GM20431 (cell line): ENCODE results near the gene SYNE2.
"Not testable (repeated sequence)": the region's sequence is repeated elsewhere in the genome, so short reads cannot be mapped to it uniquely, and the experiment has no call there.

Experiments used
- in situ Hi-C: fragments of 300-500 bp; cut with MseI, MboI; formaldehyde crosslinking; loops from one replicate; pipeline ENCODE4 v1.15.0; 2020; ENCODE audit warnings: low sequenced_read_pairs; ENCODE audit not compliant: unreplicated experiment

SYNE2 gene

DNA sequence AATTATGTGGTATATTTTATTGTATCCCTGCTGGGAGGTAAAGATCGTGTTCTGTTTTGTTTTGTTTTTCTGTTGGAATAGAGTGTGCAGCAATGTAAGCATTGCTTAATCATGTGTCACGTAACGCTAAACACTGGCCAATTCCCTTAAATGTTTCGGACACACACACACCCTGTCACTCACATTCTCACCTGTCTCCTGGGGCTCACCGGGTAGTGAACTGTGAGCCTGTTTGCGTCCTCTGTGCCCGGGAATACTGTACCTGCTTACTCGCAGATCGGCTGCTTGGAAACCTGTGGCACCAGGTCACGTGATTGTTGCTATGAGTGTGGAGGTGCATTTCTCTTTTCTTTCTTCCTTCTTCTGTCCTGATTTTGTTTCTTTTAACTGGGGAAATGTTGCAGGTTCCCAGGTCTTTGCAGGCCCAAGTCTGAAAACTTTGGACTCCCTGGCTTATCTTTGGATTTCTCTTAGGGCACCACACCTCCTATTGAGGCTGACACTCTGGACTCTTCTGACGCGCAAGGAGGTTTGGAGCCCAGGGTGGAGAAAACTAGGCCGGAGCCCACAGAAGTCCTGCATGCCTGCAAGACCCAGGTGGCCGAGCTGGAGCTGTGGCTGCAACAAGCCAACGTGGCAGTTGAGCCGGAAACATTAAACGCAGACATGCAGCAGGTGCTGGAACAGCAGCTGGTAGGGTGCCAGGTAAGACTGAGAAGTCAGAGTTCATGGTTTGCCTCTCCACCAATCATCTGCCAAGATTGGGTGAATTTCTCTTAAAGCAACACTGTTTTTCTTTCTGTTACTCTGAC lies 260.3 kb downstream of the SYNE2 start:
- in situ Hi-C loops: no loop called here

DNA sequence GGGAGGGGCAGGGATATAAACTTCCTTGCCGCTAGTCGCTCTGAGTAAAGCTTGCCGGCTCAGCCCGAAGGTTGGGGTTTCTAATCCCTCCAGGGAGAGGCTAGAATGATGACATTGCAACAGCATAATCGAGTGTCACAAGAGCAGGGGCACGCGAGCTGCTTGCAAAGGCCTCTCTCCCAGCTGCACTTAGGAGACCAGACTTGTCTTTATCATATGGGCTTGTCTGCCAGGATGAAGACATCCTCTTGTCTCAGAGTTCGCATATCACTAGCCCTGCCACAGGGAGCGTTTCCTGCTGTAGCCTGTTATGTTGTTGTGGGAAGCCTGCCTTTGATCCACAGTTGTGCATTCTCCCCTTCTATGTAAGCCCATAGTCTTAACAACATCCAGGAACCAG lies 261.4 kb downstream of the SYNE2 start:
- in situ Hi-C loops: no loop called here

DNA sequence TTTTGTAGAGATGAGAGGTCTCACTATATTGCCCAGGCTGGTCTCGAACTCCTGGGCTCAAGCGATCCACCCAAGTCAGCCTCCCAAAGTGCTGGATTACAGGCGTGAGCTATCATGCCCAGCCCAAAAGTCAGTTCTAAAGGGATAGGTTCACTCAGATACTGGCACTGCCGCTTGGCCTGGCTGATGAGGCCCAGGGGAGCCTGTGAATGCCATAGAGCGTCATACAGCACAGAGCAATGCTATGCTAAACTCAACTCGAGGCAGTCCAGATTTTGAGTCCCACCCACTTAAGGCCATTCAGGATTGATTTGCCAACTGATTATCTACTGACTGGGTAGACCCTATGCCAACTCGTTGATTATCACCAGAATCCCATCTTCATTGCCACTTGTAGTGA lies 262.0 kb downstream of the SYNE2 start:
- in situ Hi-C loops: no loop called here

DNA sequence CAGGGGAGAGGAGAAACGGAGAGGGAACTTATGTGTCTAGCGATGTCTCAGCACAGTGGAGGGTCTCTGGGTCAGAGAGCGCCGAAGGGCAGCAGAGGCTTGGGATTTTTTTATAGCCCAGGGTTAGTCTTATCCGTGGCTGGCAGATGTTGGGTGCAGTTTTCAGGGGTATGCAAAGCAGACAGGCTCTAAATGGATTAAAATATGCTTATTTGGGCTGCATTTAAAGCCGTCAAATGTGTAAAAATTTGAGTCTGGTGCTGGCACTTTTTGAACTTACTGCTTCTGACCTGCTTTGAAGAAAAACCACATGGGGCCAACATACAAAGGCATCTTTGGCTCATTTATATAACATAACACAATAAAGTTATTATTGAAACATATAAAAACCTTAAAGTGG lies 262.6 kb downstream of the SYNE2 start:
- in situ Hi-C loops: no loop called here

DNA sequence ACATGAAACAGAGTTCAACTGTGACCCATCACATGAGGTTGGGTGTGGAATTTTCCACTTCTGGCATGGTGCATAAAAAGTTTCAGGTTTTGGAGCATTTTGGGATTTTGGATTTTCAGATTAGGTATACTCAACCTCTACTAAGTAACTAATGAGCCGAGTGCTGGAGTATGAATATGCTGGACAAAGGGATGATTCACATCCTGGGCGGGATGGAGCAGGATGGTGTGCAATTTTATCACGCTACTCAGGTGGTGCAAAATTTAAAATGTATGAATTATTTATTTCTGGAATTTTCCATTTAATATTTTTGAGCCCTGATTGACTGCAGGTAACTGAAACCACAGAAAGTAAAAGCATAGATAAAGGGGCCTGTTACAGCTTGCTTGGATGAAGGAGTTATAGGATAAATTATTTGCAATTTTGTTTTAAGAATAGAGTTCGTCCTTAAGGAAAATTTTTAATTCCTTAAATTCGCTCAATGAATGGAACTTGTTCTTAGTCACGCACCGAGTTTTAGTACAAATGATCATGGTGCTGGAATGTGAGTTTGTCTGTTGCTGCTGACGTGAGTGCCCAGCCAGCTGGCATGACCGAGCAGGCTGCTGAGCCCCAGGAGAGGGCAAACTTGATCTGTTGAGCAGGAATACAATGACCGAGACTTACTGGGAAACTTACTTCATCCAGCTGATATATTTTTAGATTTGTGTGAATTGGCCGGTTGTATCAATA lies 265.0 kb downstream of the SYNE2 start:
- in situ Hi-C loops: no loop called here

DNA sequence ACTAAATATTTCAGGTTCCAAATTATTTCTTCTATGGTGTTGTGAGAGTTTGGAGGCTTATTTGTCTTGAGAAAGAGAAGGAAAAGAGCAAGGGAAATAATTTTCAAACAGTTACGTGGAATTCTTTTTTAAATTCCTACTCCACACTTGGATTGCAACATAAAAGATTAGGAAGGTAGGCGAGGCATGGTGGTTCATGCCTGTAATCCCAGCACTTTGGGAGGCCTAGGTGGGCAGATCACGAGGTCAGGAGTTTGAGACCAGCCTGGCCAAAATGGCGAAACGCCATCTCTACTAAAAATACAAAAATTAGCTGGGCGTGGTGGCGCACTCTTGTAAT lies 265.6 kb downstream of the SYNE2 start:
- in situ Hi-C loops: not testable (repeated sequence)

- in situ Hi-C loops: no loop called here
Measured at GRCh38 chr14:64118892-64119291, 266.1 kb downstream of the SYNE2 start.

DNA sequence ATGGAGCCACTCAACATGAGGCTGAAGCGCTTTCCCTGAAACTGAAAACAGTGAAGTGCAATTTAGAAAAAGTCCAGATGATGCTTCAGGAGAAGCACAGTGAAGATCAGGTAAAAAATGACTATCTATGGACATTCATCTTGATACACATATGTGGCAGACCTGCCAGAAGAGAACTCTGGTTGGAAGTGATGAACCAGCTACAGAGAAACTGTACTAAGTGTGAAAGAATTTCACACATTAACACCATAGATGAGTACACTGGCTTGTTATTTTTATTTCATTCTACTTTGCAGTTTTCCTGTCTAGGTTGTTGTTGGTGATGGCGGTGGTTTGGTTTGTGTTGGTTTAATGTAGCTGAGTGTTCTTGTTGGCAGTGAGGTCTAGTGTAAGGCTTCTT lies 266.7 kb downstream of the SYNE2 start:
- in situ Hi-C loops: no loop called here

- in situ Hi-C loops: no loop called here
Measured at GRCh38 chr14:64119980-64120379, 267.2 kb downstream of the SYNE2 start.

DNA sequence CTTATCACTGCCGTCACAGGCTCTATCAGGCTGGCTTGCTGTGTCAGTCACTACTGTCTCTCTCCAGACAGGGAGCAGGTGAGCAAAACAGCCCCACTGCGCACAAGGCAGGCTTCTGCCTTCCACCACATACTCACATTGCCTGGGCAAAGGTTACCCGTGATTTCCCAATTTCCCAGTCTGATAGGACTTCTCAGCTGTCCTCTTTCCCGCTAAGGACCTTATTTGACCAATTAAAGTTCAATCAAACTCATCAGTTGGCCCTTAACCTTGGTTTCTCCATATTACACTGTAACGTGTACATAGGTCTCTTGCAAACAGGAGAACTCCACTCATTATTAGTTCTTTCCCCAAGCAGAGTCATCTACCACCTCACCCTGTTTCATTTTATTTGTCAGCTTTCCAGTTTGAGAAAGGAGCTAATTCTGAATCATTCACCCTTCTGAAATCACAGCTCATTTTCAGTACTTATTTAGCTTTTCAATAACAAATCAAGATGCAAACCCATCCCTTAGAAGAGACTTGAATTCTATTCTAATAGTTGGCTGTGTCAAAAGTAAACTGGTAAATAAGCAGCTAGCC lies 270.5 kb downstream of the SYNE2 start:
- in situ Hi-C loops: no loop called here

- in situ Hi-C loops: no loop called here
Measured at GRCh38 chr14:64125270-64125669, 272.5 kb downstream of the SYNE2 start.

DNA sequence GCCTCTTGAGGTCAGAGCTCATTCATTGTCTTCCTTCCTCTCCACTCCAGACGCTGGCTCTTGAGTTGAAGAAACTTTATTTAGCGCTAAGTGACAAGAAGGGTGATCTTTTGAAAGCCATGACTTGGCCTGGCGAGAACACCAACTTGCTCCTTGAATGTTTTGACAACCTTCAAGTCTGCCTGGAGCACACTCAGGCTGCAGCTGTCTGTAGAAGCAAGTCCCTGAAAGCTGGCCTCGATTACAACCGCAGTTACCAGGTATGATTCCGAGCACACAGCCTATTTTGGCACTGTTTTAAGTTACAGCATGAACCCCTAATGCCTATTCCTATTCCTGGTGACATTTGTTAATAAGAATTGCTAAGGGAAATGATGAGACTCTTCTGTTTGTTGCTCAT lies 273.7 kb downstream of the SYNE2 start:
- in situ Hi-C loops: no loop called here

DNA sequence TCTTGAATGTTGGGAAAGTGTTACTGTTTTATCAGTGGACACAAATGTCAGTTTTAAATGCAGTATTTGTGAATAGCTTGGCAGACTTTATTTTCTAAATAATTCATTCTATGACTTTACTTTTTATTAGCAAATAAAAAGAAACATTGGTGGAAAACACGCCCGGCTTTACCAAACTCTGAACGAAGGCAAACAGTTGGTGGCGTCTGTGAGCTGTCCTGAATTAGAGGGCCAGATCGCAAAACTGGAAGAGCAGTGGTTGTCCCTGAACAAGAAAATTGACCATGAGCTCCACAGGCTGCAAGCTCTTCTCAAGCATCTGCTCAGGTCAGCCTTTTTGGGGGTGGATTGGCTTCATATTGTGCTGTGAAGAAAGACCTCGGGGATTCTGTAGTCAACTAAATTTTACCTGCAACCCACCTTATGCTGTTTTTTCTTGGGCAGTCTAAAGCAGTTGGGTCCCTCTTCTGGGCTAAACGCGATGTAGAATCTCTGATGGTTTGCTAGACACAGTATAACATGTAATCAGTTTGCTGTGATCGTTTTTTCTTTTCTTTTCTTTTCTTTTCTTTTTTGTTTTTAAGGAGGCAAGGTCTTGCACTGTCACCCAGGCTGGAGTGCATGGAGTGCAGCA lies 285.0 kb downstream of the SYNE2 start:
- in situ Hi-C loops: no loop called here

GRCh38 chr14:64147126-64147790 lies 294.5 kb downstream of the SYNE2 start:
- in situ Hi-C loops: no loop called here

DNA sequence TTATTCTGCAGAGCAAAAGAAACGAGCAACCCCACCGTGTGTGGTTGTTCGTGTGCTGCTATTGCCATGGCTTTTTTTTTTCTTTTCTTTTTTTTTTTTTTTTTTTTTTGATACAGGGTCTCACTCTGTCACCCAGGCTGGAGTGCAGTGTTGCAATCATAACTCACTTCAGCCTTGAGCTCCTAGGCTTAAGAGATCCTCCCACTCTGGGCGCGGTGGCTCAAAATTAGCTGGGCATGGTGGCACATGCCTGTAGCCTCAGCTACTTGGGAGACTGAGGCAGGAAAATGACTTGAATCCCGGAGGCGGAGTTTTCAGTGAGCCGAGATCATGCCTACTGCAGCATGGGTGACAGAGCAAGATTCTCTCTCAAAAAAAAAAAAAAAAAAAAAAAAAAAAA lies 297.1 kb downstream of the SYNE2 start:
- in situ Hi-C loops: no loop called here

DNA sequence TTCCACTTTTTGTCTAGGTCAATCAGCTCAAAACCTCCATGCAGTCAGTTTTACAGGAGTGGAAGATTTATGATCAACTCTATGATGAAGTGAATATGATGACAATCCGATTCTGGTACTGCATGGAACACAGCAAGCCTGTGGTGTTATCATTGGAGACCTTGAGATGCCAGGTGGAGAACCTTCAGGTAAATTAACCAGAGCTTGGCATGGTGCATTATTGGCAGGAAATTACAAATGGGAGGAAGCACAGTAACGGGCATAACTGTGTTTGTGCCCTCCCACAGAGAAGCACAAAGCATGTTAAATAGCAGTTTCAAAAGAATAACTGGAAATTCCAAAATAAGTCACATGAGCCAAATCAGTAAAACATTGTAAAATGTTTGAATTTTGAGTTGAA lies 305.8 kb downstream of the SYNE2 start:
- in situ Hi-C loops: no loop called here

- in situ Hi-C loops: no loop called here
Measured at GRCh38 chr14:64159588-64159987, 306.8 kb downstream of the SYNE2 start.

GRCh38 chr14:64170181-64170580 lies 317.4 kb downstream of the SYNE2 start:
- in situ Hi-C loops: no loop called here

DNA sequence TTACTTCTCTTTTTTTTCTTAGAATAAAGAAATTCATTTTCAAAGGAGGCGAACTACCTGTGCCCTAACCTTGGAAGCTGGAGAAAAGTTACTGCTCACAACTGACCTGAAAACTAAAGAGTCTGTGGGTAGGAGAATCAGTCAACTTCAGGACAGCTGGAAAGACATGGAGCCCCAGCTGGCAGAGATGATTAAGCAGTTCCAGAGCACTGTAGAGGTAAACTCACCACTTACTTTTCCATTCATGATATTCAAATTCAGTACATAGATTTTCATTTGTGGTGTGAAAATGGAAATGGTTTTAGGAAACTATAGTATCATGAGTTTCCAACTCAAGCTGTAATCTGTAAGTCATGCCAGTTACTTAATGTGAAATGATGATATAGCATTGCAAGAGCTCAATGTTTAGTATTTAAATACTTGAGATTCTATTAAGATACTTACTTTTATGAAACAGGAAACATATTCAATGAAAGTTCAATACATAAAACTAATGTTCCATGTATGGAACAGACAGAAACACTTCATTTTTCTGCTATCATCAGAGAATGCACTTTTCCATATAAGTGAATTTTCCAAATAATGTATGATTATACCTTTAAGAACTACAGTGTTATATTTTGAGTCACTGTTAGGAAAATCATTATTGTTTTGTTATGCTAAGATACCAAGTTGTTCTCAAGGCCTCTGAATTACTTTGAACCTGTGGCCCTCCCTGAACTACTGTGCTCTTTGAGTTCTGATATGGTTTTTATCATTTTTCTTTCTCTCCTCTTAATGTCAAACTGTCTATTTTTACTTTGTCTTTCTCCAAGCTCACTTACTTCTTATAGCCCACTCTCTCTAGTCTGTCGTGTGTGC lies 322.3 kb downstream of the SYNE2 start:
- in situ Hi-C loops: no loop called here

- in situ Hi-C loops: no loop called here
Measured at GRCh38 chr14:64176330-64176729, 323.5 kb downstream of the SYNE2 start.
